CD4-positive, CD25-positive, alpha-beta regulatory T cell (primary cell): ENCODE data around the gene ASIC1. TPM values are rescaled to one million over a fixed set of nuclear protein-coding genes. Genes with fewer than 3 reads are reported as not detected.

ENCODE experiments used
- ATAC-seq, 2 donors: fragments of 150-1000 bp; cut with Tn5 transposase; one replicate each; pipeline ENCODE4 v1.10.0; 2021; ENCODE audit warnings: low read depth in 2 of 2, moderate number of reproducible peaks in 2 of 2, moderate library complexity in 1 of 2
- DNase-seq, 3 donors: peaks; one replicate each; pipeline versions ENCODE4 v3.0.0 to v3.0.0-alpha.2; 2012 to 2022; ENCODE audit warnings: mixed read lengths in 1 of 3
- H3K27ac ChIP-seq: one replicate; pipeline ENCODE4 v1.7.0; 2013; ENCODE audit warnings: mild to moderate bottlenecking, low read length; ENCODE audit not compliant: insufficient read depth, poor library complexity, severe bottlenecking
- H3K27me3 ChIP-seq: one replicate; pipeline ENCODE4 v1.7.0; 2013; ENCODE audit warnings: low read length; ENCODE audit not compliant: control insufficient read depth, insufficient read depth
- H3K36me3 ChIP-seq: one replicate; pipeline ENCODE4 v1.7.0; 2013; ENCODE audit warnings: mild to moderate bottlenecking, low read length, moderate library complexity; ENCODE audit not compliant: control insufficient read depth, insufficient read depth
- H3K4me1 ChIP-seq: 2 replicates; pipeline ENCODE4 v1.7.0; 2013; ENCODE audit warnings: mild to moderate bottlenecking, low read length; ENCODE audit not compliant: insufficient read depth, control insufficient read depth, poor library complexity, severe bottlenecking
- H3K4me3 ChIP-seq: one replicate; pipeline ENCODE4 v1.7.0; 2013; ENCODE audit warnings: low read depth, mild to moderate bottlenecking, low read length, moderate library complexity
- H3K9me3 ChIP-seq, 2 experiments: 1 replicate in 1 of 2; 2 replicates in 1 of 2; pipeline ENCODE4 v1.7.0; 2013; ENCODE audit warnings: low read length in 2 of 2, mild to moderate bottlenecking in 1 of 2, moderate library complexity in 1 of 2; ENCODE audit not compliant: control insufficient read depth in 2 of 2
- H3K27ac Mint-ChIP-seq, 3 donors: one replicate each; pipeline ENCODE4 v1.8.0; 2020 to 2022; ENCODE audit warnings: mild to moderate bottlenecking in 3 of 3, mixed read lengths in 3 of 3, moderate library complexity in 2 of 3
- H3K27me3 Mint-ChIP-seq: one replicate; pipeline ENCODE4 v1.8.0; 2022; ENCODE audit warnings: mild to moderate bottlenecking, mixed read lengths
- H3K36me3 Mint-ChIP-seq: one replicate; pipeline ENCODE4 v1.8.0; 2020; ENCODE audit warnings: mixed read lengths
- H3K4me1 Mint-ChIP-seq, 4 donors: one replicate each; pipeline ENCODE4 v1.8.0; 2020 to 2022; ENCODE audit warnings: mixed read lengths in 4 of 4, mild to moderate bottlenecking in 1 of 4
- H3K4me3 Mint-ChIP-seq, 4 donors: one replicate each; pipeline ENCODE4 v1.8.0; 2020 to 2022; ENCODE audit warnings: mild to moderate bottlenecking in 4 of 4, mixed read lengths in 4 of 4, moderate library complexity in 3 of 4
- H3K9me3 Mint-ChIP-seq, 7 donors: one replicate each; pipeline ENCODE4 v1.8.0; 2020 to 2022; ENCODE audit warnings: mixed read lengths in 7 of 7, mild to moderate bottlenecking in 3 of 7, moderate library complexity in 2 of 7
- polyA plus RNA-seq, 4 donors: library from polyadenylated mRNA; unstranded; fragments of 300-500 nt; fragmentation: Illumina TruSeq; gene quantifications; one replicate each; pipeline ENCODE4 v1.2.3, GENCODE V29; 2021
- total RNA-seq: library from RNA; stranded (reverse); gene quantifications from one replicate; pipeline ENCODE4 v1.2.3, GENCODE V29; 2022

ASIC1 gene
- total and polyA plus RNA-seq, 5 donors from 2014 or later, result 0.47 to 2.1 (median 0.49) TPM; not detected in 1

DNA sequence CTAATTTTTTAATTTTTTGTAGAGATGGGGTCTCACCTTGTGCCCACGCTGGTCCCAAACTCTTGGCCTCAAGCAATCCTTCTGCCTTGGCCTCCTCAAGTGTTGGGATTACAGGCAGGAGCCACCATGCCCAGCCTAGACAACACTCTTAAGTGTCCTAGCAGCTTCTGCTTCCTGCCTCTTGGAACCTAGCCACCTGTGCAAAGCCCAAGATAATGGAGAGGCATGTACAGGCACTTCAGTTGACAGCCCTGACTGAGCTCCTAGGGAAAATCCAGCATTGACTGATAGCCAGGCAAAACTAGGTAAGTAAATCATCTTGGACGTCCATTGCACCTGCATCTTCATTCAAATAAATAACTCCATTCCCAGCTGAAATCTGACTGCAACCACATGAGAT, 70.2 kb downstream of the ASIC1 start:
- peak overlapping the region in 2 of 3 donors; percentile 56 to 62 for H3K27ac Mint-ChIP-seq

DNA sequence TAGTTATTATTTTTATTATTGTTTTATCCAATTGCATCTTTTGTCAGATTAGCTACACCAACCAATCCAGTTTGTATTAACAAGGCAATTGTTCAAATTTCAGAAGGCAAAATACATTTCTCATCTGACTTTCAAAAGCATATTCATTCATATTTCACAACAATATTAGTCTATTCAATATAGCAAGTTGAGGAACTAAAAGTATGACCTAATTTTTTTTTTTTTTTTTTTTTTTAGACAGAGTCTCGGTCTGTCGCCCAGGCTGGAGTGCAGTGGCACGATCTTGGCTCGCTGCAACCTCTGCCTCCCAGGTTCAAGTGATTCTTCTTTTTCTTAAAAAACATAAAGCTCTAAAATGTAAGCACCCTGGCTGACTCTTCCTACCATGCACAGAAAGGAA, 71.9 kb downstream of the ASIC1 start:
- Mint-ChIP-seq H3K4me3 (no peak overlapping the region), H3K36me3 (peaks cover 42% of the 10 kb centered on the region), H3K9me3 (no peaks in the 10 kb centered on the region), H3K4me1 (peaks cover under 1 to 34% (median 30%) of the 10 kb centered on the region in 4 donors), H3K27ac (no peak overlapping the region), H3K27me3 (peaks cover 4% of the 10 kb centered on the region)
- Histone ChIP-seq H3K27ac (no peak overlapping the region), H3K9me3 (no peaks in the 10 kb centered on the region), H3K36me3 (peaks cover 74% of the 10 kb centered on the region), H3K27me3 (no peaks in the 10 kb centered on the region), H3K4me1 (peaks cover 7% of the 10 kb centered on the region), H3K4me3 (no peak overlapping the region)
- DNase-seq (no peak), ATAC-seq (no peak)

More for the DNA sequence above, 70.2 kb downstream of the ASIC1 start:
- ATAC-seq, result no peak
- Mint-ChIP-seq H3K27me3 (peaks cover 4% of the 10 kb centered on the region), H3K4me1 (peaks cover 5 to 38% (median 28%) of the 10 kb centered on the region in 4 donors), H3K9me3 (no peaks in the 10 kb centered on the region), H3K36me3 (peaks cover 43% of the 10 kb centered on the region), H3K4me3 (no peak overlapping the region)
- no peaks in the 10 kb centered on the region for H3K9me3 ChIP-seq
- no peaks in the 10 kb centered on the region for H3K27me3 ChIP-seq
- peaks cover 7% of the 10 kb centered on the region for H3K4me1 ChIP-seq
- DNase-seq, result no peak
- no peak overlapping the region for H3K27ac ChIP-seq
- no peak overlapping the region for H3K4me3 ChIP-seq
- H3K36me3 ChIP-seq, result peaks cover 70% of the 10 kb centered on the region

DNA sequence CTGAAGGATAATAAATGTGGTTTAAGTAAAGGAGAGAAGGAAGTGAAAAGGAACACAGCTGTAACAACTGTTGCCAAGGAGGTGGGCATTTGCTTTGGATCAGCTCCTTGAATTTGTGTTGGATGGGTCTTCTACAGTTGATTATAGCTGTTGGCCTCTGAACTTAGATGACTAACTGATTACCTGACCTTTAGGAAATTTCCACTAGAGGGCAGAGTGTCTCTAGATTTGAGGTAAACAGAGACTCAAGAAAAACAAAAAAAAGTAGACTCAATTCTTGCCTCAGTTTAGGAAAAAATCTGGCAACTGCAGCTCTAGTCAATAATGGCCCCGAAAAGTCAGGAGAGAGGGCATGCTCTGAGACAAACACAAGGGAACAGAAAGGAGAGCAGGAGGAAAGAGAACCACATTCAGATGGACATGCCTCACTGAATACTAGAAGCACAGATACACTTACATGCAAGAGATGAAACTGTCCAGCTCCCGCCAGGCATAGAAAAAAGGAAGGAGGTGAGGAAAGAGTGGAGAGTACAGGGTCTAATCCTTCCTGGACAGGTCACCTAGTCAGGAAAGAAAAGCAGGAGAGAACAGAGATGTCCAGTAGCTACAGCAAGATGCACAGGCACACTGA, 75.2 kb downstream of the ASIC1 start:
- Histone ChIP-seq H3K4me3 (no peak overlapping the region), H3K9me3 (no peaks in the 10 kb centered on the region), H3K36me3 (peaks cover 87% of the 10 kb centered on the region), H3K4me1 (no peaks in the 10 kb centered on the region), H3K27me3 (no peaks in the 10 kb centered on the region), H3K27ac (no peak overlapping the region)
- Mint-ChIP-seq H3K4me1 (peaks cover 0 to 25% (median 17%) of the 10 kb centered on the region in 4 donors), H3K36me3 (peaks cover 44% of the 10 kb centered on the region), H3K27me3 (peaks cover 4% of the 10 kb centered on the region), H3K27ac (peak overlapping the region; percentile 7 to 82 (median 76)), H3K9me3 (no peaks in the 10 kb centered on the region), H3K4me3 (no peak overlapping the region)
- peak in 1 of 2 donors; percentile 64 for ATAC-seq
- DNase-seq, result peak in 2 of 3 donors; percentile 63 to 64

Other genes with a start within 250 kb of the ASIC1 start
- 7.8 TPM for gene NCKAP5L, start 229.2 kb upstream of the ASIC1 start, total RNA-seq
- gene NCKAP5L, start 229.2 kb upstream of the ASIC1 start, polyA plus RNA-seq, result under 1 TPM; 0.18 to 0.91 (median 0.56) TPM
- 4.6 TPM for gene BCDIN3D, start 214.5 kb upstream of the ASIC1 start, total RNA-seq
- 1 to 10 TPM; 7.3 to 9.8 (median 8.7) TPM for gene BCDIN3D, start 214.5 kb upstream of the ASIC1 start, polyA plus RNA-seq
- gene FAIM2, start 153.7 kb upstream of the ASIC1 start, total RNA-seq, result 0.10 TPM
- 1 to 10 TPM in 3 of 4 donors, under 1 TPM in 1; 0.31 to 6.5 (median 3.1) TPM for gene FAIM2, start 153.7 kb upstream of the ASIC1 start, polyA plus RNA-seq
- not detected for gene AQP2, start 106.9 kb upstream of the ASIC1 start, total RNA-seq
- gene AQP2, start 106.9 kb upstream of the ASIC1 start, polyA plus RNA-seq, result not detected
- gene AQP5, start 95.7 kb upstream of the ASIC1 start, total RNA-seq, result not detected
- gene AQP5, start 95.7 kb upstream of the ASIC1 start, polyA plus RNA-seq, result not detected
- gene AQP6, start 84.6 kb upstream of the ASIC1 start, total RNA-seq, result not detected
- not detected for gene AQP6, start 84.6 kb upstream of the ASIC1 start, polyA plus RNA-seq
- 17.2 TPM for gene RACGAP1, start 32.1 kb upstream of the ASIC1 start, total RNA-seq
- gene RACGAP1, start 32.1 kb upstream of the ASIC1 start, polyA plus RNA-seq, result 10 to 100 TPM; 17.1 to 22.9 (median 18.0) TPM
- gene SMARCD1, start 27.7 kb downstream of the ASIC1 start, total RNA-seq, result 75.2 TPM
- gene SMARCD1, start 27.7 kb downstream of the ASIC1 start, polyA plus RNA-seq, result 10 to 100 TPM; 12.0 to 22.3 (median 13.8) TPM
- not detected for gene GPD1, start 46.4 kb downstream of the ASIC1 start, total RNA-seq
- gene GPD1, start 46.4 kb downstream of the ASIC1 start, polyA plus RNA-seq, result under 1 TPM in 1 of 4 donors, not detected in 3; 0.06 TPM
- gene COX14, start 54.6 kb downstream of the ASIC1 start, total RNA-seq, result 46.4 TPM
- 100 to 1,000 TPM; 256 to 297 (median 268) TPM for gene COX14, start 54.6 kb downstream of the ASIC1 start, polyA plus RNA-seq
- gene CERS5, start 109.8 kb downstream of the ASIC1 start, total RNA-seq, result 61.9 TPM
- gene CERS5, start 109.8 kb downstream of the ASIC1 start, polyA plus RNA-seq, result 10 to 100 TPM; 45.4 to 59.6 (median 51.8) TPM
- gene LIMA1, start 225.9 kb downstream of the ASIC1 start, total RNA-seq, result 19.0 TPM
- 10 to 100 TPM; 14.3 to 19.3 (median 17.6) TPM for gene LIMA1, start 225.9 kb downstream of the ASIC1 start, polyA plus RNA-seq